Loucy (cell line): Measurements from ENCODE around the gene SLC15A1.

ENCODE experiments used
- EZH2phosphoT487 ChIP-seq: fragments of 200-600 bp; IDR thresholded peaks from 2 replicates; pipeline ENCODE4 v1.6.1; 2018; ENCODE audit warnings: antibody characterized with exemption, mild to moderate bottlenecking, moderate library complexity, borderline replicate concordance
- TF ChIP-seq, protein P1 (sequence below): fragments of 200-600 bp; sonication (generic); conservative IDR thresholded peaks from 2 replicates; pipeline ENCODE4 v1.5.1; 2014; ENCODE audit warnings: mild to moderate bottlenecking, antibody characterized with exemption, low read length

- TF ChIP-seq EZH2phosphoT487, result no peak
- TF ChIP-seq, protein P1, sequence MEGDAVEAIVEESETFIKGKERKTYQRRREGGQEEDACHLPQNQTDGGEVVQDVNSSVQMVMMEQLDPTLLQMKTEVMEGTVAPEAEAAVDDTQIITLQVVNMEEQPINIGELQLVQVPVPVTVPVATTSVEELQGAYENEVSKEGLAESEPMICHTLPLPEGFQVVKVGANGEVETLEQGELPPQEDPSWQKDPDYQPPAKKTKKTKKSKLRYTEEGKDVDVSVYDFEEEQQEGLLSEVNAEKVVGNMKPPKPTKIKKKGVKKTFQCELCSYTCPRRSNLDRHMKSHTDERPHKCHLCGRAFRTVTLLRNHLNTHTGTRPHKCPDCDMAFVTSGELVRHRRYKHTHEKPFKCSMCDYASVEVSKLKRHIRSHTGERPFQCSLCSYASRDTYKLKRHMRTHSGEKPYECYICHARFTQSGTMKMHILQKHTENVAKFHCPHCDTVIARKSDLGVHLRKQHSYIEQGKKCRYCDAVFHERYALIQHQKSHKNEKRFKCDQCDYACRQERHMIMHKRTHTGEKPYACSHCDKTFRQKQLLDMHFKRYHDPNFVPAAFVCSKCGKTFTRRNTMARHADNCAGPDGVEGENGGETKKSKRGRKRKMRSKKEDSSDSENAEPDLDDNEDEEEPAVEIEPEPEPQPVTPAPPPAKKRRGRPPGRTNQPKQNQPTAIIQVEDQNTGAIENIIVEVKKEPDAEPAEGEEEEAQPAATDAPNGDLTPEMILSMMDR, result no peak
These were observed 99.6 kb downstream of the SLC15A1 start for GRCh38 chr13:98652721-98653462.
